HG03432 (cell line): Measurements from ENCODE around the gene TSC2.
"Not testable (repeated sequence)": the region's sequence is repeated elsewhere in the genome, so short reads cannot be mapped to it uniquely, and the experiment has no call there.

Source experiments
- ATAC-seq: cut with Tn5 transposase; IDR thresholded peaks from one replicate; pipeline ENCODE4 v1.9.1; 2021; ENCODE audit warnings: mild to moderate bottlenecking, moderate library complexity; ENCODE audit not compliant: unreplicated experiment

The TSC2 gene

DNA sequence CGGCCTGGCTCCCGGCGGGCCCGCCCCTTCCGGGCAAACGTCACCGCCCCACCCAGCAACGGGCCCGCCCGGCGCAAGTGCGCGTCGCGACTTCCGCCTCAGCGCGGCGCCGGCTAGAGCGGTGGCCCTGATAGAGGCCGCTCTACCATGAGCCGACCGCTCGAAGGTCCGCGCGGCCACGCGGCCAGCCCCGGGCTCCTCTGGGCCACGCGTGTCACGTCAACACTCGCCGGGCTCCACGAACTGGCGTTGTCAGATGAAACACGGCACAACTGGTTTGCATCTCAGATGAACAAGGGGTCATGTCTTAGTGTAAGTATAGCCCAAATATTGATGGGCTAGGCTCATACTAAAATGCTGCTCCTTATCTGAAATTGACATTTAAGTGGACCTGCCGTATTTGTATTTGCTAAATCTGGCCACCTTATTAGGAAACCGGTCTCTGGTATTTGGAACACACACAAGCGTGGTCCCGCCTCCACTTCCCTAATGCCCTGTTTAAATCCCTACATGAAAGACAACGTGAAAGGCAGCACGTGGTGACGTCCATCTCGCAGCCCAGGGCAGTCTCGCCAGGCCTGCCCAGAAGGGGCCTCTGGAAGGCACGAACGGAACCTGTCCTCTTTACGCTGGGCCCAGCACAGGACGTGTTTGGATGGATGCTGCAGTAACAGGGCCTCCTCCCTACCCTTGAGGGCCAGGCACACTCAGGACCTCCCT lies 37.8 kb upstream of the TSC2 start, which contains the start of gene ZNF598:
TSS of gene ZNF598 (minus strand) at position 31 of the 720 bp plus-strand sequence.
- ATAC-seq: peak; percentile 84

DNA sequence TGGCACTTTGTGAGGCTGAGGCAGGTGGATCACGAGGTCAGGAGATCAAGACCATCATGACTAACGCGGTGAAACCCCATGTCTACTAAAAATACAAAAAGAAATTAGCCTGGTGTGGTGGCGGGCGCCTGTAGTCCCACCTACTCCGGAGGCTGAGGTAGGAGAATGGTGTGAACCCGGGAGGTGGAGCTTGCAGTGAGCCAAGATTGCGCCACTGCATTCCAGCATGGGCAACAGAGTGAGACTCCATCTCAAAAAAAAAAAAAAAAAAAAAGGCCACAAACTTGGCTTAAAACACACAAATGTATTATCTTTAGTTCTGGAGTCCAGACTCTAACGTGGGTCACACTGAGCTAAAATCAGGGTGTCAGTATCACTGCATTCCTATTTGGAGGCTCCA lies 36.1 kb upstream of the TSC2 start:
- not testable (repeated sequence) for ATAC-seq

DNA sequence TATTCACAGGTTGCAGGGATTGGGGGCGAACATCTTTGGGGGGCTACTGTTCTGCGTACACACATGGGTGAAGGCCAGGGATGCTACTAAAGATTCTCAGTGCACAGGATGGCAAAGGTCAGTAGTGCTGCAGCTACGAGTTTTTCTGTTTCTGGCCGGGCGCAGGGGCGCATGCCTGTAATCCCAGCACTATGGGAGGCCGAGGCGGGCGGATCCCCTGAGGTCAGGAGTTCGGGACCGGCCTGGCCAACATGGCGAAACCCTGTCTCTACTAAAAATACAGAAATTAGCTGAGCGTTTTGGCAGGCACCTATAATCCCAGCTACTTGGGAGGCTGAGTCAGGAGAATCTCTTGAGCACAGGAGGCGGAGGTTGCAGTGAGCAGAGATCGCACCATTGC lies 34.3 kb upstream of the TSC2 start:
- no peak for ATAC-seq

DNA sequence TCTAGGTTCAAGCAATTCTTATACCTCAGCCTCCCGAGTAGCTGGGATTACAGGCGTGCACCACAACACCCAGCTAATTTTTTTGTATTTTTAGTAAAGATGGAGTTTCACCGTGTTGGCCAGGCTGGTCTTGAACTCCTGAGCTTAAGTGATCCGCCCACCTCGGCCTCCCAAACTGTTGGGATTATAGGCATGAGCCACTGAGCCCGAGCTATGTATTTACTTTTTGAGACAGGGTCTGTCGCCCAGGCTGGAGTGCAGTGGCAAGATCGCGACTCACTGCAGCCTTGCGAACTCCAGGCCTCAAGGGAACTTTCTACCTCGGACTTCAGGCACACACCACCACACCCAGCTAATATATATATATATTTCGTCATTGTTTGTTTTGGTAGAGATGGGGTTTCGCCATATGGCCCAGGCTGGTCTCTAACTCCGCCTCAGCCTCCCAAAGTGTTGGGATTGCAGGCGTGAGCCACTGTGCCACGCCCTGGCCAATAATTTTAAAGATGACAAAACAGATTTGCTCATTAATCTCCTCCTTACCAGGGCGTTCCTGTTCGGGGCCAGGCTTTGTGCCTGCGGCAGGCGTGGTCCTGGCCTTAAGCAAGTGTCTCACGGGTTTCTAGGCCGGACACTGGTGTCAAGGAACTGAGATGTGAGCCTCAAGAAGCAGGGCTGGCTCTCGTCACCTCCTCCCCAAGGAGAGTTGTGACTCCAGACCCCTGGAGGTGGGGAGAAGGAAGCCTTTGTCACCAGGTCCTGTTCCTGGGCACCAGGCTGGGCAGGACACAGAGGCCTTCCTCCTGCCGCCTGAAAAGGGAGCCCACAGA lies 32.5 kb upstream of the TSC2 start:
- no peak for ATAC-seq

DNA sequence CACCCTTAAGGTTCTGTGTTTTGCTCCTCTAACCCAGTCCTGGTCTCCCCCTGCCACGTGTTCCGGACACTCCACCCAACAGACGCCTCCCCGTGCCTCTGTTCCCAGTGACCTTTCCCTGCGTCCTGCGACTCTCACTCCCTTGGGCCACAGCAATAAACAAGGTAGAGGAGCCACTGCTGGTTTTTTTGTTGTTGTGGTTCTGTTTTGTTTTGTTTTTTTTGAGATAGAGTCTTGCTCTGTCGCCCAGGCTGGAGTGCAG lies 31.9 kb upstream of the TSC2 start:
- no peak for ATAC-seq

DNA sequence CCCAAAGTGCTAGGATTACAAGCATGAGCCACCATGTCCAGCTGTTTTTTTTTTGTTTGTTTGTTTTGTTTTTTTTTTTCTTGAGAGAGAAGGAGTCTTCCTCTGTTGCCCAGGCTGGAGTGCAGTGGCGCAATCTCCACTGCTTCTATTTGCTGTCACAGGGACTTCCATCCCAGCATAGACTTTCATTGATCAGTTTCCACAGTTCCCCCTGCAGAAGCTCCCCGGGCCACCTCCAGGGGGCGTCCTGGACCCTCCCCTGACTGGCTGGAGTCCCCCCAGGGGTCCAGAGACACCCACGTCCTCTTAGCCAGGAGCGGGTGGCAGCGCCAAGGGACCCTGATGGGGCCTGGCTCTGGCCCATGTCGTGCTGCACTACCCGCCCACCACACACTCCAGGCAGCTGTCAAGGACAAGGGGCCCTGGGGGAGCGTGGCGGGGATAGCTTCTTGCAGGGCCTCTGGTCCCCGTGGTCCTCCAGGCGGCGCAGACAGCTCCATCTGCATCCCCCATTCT lies 31.3 kb upstream of the TSC2 start:
- ATAC-seq: no peak

DNA sequence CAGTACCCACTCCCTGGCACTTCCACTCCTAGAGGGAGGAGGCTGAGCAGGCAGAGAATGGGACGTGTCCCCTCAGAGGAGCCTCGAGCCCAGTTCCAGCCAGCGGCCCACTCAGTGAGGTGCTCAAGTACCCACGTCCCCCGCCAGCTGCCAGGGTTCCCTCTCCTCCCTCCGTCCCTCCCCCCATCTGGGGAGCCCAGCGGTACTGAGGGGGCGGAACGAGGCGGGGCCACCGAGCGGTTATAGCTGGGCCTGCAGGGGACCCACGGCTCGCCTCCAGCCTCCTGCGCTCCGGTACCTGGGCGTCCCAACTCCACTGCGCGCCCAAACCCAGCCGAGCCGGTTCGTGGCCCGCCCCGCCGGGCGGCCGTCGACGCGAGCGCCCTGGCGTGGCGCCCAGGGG lies 28.3 kb upstream of the TSC2 start, which contains the start of gene NPW:
TSS of gene NPW (plus strand) at position 268 of the 403 bp plus-strand sequence.
- ATAC-seq: no peak

DNA sequence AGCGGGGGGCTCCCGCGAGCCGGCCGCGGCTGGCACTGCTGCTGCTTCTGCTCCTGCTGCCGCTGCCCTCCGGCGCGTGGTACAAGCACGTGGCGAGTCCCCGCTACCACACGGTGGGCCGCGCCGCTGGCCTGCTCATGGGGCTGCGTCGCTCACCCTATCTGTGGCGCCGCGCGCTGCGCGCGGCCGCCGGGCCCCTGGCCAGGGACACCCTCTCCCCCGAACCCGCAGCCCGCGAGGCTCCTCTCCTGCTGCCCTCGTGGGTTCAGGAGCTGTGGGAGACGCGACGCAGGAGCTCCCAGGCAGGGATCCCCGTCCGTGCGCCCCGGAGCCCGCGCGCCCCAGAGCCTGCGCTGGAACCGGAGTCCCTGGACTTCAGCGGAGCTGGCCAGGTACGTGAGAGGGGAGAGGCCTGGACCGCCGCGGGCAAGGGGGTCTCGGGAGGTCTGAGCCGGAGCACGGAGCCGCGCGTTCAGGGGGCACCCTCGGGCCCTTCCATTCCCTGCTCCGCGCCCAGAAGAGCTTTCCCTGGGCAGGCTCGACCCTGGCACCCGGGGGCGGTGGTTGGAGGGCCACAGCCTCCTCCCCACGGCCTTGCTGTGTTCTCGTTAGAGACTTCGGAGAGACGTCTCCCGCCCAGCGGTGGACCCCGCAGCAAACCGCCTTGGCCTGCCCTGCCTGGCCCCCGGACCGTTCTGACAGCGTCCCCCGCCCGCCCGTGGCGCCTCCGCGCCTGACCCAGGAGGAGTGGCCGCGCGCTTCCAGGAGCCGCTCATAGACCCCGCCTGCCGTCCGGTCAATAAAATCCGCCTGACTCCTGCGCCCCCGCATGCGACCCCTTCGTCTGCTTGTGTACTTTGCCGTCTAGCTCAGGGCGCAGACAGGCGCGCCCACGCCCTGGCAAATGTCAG lies 27.6 kb upstream of the TSC2 start:
- ATAC-seq: no peak

DNA sequence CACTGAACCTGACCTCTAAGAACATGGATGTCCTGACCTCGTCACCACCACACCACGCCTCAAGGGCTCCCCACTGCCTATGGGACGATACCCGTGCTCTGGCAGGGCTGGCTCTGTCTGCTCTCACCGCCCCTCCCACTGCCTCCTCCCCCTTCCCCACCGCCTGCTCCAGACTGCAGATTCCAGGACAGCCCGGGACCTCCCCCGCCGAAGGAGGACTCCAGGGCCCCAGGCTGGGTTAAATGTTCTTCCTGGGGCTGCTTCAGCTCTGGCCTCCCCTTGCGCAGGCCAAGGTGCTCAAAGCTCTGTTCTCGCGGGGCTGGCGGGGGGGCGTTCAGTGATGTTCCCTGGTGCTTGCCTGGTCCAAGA lies 25.1 kb upstream of the TSC2 start:
- no peak for ATAC-seq

DNA sequence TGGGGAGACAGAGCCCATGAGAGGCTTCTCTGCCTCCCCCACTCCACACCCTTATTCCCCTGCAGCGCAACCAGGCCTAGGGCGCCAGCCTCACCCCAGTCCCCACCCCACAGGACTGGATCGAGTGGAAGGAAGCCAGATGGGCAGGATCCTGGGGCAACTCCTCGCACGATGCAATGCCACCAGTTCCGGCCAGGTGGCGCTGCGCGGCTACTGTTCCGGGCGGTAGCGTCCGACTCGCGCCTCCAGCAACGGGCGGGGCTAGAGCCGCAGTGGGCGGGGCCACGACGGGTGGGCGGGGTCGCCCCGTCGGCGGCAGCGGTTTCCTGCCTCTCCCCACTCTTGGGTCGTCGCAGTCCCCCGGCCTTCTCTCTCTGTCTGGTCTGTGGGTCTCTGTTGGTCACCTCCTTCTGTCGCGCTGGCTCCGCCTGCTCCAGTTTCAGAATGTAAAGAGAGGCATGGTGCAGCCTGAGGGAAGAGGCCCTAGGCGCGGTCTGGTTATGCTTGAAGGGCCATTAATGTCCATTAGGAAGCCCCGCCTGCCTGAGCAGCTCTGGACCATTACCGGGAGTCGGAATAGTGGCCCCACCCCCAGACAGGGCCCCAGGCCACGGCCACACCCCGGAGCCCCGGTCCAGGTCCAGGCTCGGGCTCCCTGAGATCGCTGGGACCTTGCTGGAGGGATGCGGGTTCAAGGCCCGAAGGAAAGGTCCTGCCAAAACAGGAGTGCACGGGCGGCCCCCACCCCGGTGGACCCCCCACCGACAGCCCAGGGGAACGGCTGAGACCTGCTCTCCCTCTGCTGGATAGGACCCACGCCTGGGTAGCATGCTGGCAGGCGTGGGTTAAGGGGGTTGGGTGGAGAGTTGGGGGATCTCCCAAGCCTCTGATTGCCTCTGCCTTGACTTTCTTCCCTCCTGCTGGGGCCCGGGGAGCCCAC lies 24.4 kb upstream of the TSC2 start:
- ATAC-seq: peak; percentile 81

DNA sequence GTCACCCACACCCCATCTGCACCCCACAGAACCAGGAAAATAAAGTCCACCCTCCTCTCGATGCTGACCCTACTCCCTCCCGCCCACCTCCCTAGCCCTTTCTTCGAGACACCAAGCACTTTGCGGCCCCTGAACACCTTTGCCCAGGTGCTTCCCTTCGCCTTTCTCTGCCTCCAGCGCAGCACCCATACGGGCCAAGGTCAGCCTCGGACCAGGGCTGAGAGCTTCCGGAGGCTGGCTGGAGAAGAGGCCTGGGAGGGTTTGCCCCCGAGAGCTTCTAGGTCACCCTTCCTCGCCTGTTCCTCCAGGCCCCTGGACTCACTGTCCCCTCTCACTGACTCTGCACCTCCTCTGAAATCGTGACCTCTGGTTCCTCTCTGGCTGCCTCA lies 23.8 kb upstream of the TSC2 start:
- no peak for ATAC-seq

DNA sequence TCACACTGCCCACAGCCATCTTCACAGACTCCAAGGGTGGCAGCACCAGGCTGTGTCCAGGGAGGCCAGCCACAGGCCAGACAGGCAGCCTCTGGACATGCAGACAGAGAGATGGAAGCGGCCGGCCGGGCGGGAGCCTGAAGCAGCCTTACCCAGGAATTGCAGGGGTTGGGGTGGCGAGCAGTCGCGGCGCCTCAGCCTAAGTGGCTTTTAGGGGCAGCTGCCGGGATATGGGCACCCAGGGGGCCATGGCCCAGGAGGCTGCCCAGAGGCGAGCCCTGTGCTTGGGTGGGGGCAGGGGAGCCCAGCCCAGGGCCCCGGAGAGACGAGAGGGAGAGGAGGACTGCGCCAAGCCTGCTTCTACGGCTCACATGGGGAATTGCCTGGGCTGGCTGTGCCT lies 22.5 kb upstream of the TSC2 start:
- ATAC-seq: no peak

DNA sequence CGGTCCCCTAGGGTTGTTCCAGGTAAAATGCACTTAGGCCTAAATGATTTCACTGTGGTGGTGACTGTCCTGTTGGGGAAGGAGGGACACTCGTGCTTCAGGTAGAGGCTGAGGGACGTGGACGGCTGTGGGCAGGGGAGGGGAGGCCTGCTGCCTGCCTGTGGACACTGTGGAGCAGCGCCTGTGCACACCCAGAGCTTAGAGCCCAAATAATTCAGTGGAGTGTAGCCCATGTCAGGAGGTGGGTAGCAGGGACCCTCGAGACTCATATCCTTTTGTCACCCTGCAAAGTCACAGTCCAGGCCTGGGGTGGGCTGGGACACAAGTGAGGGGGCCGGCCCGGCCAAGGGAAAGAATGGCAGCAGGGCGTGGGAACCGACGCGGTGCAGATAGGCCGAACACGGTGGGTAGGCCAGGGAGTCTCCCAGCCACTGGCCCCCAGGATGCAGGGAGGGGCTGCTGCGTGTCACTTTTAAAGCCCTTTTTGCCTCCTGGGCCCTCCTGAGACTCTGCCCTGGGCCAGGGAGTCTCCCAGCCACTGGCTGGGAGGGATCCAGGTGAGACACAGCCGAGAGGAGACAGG lies 21.8 kb upstream of the TSC2 start:
- no peak for ATAC-seq

DNA sequence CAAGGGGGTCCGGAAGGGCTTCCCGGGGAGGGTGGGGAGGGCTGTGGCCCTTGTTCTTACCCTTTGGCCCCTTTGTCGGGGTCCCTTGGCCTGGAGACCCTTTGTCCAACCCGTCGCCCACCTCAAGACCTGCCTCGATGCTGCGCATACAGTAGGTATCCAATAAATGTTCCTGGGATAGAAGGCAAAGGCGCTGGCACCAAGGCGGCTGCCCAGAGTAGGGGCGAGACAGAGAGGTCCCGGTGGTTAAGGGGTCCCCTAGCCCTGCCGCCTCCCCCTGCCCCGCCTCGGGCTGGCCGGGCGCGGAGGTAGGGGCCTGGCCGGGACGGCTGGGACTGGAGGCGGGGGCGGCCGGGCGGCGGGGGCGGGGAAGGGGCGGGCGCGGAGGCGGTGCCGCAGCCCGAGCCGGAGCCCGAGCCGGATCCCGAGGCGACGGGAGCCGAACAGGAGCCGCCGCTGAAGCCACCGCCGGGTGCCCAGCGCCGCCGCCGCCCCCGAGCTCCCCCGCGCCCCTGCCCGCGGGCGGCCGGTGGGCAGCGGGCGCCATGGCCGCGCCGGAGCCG lies 21.2 kb upstream of the TSC2 start, which contains the start of gene NHERF2:
TSS of gene NHERF2 (plus strand) at position 442 of the 563 bp plus-strand sequence. CDS start at position 546, 104 bp downstream.
- no peak for ATAC-seq

DNA sequence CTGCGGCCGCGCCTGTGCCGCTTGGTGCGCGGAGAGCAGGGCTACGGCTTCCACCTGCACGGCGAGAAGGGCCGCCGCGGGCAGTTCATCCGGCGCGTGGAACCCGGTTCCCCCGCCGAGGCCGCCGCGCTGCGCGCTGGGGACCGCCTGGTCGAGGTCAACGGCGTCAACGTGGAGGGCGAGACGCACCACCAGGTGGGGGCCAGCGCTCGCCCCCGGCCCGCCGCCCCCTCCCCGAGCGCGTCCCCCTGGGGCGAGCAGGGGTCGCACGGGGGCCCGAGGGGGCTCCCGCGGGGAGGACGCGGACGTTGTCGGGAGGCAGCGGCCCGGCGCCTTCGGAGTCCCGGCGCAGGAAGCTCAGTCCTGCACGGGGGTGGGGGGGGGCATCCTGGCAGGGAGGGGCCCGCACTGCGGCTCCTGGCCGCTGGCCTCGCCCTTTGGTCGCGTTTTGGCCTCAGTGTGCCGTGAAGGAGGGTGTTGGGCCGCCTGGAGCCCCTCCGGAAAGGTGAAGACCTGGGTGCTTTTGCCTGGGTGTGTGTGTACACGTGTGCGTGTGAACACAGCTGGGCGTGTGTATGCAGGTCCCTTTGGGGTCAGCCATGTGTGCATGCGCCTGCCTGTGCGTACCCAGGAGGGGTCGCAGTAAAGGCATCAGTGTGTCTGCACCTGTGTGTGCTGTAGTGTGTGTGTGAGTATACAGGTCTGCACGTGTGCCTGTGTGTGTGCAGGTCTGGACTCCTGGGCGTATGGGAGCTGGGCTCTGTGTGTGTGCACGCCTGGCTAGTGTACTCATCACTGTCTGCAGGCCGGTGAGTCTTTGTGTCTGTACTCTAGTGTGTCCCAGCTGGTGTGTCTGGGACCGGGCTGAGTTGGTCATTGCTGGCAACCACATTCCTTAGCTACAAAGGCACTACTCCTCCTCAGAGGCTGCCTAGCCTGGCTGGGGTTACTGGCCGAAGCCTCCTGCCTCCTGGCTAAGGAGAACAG lies 20.5 kb upstream of the TSC2 start:
- no peak for ATAC-seq

DNA sequence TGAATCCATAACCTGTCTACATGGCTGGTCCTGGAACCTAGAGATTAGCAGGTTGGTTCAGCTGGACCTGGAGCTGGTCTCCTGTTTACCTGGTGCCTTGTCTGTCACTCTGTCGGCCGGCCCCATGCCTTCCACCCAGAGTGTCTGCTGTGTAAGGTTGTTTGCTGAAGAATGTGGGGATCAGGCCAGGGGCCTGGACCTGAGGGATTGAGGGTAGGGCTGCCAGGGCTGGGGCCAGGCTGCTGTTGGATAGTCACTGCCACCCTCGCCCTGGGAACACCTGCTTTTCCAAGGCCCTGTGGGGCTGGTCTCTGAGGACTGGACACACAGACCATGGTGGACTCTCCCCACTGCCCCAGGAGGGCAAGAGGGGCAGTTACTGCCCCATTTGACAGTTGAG lies 19.6 kb upstream of the TSC2 start:
- ATAC-seq: no peak

DNA sequence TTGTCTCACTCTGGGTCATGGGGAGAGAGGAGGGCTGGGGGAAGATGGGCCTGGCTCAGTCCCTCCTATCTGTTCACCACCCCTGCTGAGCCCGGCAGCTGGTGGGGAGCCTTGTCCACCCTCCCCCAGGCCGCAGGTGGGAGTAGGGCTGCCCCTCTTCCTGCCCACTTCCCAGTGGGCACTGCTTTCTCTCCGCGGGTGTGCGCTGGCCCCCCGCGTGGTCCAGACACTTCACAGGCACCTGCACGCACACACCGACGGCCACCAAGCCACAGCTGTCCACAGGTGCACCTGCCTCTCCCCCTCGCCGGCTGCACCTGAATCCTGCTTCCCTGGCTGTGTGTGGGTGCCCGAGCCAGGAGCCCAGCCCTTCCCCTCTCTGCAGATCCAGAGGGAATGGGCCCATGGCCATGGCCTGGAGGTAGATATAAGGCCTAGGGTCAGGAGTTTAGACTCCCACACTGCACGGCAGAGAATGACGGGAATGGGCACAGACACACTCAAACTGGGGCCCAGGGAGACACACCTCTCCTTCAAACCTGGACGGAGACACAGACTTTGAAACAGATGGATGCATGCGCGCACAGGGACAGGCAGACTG lies 19.1 kb upstream of the TSC2 start:
- no peak for ATAC-seq

DNA sequence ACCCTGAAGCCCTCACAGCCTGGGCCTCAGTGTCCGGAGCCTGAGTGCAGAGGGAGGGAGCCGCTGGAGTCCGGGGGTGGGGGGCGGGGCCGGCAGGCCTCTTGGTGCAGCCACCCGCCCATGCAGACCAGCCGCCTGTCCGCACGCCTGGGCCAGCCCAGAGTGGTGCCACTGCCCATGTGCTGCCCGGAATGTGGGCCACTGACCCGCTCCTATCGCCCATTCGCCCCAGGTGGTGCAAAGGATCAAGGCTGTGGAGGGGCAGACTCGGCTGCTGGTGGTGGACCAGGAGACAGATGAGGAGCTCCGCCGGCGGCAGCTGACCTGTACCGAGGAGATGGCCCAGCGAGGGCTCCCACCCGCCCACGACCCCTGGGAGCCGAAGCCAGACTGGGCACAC lies 18.4 kb upstream of the TSC2 start:
- no peak for ATAC-seq
